HPDE6-E6E7 (cell line): Measurements from ENCODE around the gene RASA3.

Source experiments
- DNase-seq: peaks from one replicate; pipeline ENCODE4 v3.0.0; 2011; ENCODE audit warnings: missing footprints; ENCODE audit errors: extremely low spot score

RASA3 gene

DNA sequence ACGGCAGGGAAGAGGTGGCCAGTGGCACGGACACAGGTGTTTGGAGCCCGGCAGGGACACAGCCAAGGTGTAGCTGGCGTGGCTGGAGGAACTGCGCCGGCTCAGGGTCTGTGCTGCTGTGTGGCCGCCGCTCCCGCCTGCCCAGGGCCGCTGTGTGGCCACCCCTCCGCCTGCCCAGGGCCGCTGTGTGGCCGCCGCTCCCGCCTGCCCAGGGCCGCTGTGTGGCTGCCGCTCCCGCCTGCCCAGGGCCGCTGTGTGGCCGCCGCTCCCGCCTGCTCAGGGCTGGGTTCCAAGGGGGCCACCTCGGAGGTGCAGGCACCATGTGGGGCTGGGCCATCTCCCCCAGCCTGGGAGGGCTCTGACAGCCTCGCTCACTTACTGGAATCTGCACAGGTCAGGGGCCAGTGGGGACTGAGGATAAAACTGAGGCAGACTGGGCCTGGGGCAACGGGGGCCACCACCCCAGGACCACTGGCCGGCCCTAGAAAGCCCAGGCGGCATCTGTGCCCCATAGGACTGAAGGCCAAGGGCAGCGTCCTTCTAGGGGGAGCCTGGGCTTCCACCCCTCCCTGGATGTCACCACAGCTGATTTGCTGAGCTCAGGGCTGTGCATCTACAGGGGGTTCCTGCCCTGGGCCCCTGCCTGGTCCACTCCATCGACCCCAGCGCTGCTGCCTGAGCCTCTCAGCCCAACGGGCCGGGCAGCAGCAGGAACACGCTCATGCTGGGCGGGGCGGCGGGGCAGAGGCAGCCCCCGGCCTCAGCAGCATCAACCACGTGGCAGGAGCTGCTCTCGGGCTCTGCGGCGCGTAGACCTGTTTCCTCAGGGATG, 180.1 kb downstream of the RASA3 start:
- DNase-seq: no peak

DNA sequence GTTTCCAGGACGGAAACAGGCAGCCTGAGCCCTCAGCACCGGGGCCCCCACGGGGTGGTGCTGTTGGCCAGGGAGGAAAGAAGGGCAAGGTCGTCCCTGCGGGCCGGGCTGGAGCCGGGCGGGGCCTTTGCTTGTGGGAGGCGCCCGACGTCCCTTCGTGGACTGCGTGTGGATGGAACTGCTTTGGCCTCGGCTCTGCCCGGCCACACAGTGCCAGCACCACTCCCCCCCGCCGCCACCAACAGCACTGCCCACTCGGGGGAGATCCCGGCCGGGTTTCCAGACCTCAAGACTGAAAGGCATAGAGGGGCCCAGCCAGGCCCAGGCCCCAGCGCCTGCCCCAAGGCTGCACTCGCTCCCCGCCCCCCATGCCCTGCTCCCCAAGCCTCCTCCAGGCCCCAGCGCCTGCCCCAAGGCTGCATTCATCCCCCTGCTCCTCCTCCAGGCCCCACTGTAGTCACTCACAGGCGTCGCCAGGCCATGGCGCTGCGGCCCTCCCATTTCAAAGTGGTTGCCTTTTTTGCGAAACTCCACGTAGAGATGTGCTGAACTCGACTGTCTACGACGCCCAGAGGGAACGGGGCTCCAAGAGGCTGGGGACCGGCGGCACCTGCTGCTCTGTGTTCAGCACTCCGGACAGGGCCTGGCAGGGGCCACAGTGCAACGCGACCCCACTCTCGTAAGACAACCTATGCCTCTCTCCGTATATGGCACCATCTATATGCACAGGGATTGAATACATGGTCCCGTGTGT, 181.0 kb downstream of the RASA3 start:
- DNase-seq: peak; percentile 88

DNA sequence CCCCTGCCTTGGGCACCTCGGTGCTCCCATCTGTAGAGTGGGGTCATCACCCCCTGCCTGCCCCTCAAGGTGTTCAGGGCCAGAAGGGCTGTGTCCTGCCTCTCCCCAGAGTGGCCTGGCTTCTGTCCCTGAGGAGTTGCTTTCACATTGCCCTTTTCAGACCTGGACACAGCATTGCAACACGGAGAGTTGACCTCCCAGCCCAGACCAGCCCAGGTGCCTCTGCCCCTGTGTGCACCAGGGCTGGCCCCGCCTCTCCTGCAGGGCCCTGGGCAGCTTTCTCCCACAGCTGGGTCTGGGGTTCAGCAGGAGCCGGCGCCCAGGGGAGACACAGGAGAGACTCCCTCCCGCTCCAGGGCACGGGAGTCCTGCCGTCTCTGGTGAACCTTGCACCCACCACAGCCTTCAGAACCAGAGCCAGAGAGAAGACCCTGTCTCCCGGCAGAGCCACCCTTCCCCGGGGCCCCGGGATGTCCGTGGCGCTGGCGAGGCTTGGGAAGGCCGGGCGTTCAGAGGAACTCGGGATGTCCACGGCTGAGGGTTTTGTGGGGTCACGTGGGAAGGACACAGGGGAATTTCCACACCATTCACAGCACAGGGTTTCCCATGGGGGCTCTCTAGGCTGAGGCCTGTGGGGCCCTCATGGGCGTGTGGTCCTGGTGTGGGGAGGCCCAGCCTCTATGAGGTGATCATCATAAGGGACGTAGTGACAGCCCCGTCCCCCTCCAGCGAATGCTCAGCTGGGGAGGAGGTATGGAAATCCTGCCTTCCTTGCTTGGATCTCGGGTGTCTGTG, 181.8 kb downstream of the RASA3 start:
- no peak for DNase-seq

DNA sequence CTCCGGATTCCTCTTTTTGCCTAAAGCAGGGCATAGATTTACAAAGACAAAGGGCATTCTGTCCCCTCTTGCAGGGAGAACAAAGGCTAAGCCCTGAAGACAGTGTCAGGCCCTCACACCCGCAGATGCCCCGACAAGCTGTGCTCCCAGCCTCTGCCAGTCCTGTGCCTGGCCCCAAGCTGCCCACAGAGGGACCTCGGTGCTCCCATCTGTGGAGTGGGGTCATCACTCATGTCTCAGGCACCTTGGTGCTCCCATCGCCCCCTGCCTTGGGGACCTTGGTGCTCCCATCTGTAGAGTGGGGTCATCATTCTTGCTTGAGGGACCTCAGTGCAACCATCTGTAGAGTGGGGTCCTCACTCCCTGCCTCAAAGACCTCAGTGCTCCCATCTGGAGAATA, 182.9 kb downstream of the RASA3 start:
- no peak for DNase-seq

DNA sequence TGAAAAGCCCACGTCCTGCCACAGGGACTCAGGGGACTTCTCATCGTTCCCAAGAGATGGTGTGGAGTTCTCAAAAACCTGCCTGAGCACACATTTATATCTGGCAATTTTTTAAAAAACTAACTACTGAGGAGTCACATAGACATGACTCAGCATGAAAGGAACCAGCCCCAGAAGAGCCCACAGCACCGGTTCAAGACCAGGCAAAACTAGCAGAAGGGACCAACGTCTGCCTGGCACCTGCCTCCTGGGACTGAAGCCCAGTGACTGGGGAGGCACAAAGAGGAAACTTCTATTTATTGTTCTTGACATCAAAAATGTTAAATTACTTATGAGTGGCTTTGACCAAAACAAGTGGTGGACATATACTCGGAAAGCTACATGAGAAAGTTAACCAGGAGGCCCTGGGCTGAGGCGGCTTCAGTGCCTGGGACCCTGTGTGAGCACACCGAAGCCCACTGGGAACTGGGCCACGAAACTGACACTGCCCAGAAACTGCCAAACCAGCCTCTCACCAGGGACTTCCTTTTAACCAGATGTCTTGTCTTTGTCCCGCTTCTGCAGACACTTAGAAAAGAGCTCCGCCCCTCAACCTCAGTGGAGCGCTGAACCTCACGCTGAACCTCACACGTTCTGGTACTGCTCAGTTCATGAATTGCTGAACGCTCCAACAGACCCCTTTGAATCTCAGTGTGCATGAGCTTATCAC, 184.2 kb downstream of the RASA3 start:
- no peak for DNase-seq

GRCh38 chr13:113947311-113948033, 185.0 kb downstream of the RASA3 start:
- peak; percentile 74 for DNase-seq

DNA sequence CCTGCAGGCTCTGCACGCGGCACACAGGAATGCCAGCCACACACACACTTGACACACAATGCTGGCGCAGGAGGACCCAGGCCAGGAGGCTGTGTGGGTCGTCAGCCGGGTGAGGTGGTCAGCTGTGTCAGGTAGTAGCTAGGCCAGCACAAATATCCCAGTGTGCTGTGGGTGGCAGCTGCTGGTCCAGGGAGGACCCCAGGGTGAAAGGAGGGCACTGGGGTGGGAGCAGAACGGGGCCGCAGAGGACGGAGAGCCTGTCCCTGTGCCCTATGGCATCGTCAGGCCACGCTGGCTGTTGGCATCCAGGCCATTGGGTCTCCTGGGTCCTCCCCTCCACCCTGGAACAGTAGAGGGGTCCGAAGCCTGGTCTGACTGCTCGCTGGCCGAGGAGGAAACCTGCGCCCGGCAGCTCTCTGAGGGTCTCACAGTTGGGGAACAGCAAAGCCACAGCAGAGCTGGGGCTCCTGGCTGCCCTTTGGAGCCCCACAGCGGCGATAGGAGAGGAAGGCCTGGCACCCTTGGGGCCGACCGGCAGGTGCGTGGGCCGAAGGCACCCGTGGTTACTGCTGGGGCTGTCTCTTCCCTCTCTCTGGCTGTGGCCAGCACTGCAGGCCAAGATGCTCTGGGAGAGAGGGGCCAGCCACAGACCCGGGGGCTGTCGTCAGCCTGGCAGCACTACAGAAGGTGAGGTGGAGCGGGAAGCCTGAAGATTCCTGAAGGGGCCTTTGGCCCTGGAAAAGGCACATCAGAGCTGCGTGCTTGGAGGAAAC, 185.8 kb downstream of the RASA3 start:
- no peak for DNase-seq

DNA sequence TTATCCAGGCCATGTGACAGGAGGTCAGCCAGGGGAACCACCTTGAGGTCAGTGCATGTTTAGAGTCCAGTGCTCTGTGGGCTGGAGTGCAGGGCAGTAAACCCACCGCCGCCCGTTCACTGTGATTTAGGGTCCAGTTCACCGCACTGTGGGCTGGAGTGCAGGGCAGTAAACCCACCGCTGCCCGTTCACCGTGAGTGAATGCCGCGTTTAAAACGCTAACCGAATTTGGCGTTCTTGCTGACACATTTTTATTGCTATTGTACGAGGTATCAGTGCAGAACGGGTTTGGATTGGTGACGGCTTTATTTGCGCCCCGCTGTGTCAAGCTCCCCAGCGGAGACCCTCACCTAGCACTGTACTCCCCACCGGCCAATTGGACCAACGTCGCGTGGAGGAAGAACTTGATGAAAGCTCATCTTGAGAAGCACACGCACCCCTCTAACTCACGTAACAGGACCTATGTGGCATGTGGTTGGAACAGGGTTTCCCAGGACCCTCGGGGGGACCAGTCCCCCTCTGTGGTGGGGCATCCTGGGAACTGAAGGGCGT, 186.5 kb downstream of the RASA3 start:
- DNase-seq: no peak

- no peak for DNase-seq
These were observed 188.4 kb downstream of the RASA3 start for GRCh38 chr13:113943821-113944565.

- no peak for DNase-seq
These were observed 189.8 kb downstream of the RASA3 start for GRCh38 chr13:113942591-113943103.

DNA sequence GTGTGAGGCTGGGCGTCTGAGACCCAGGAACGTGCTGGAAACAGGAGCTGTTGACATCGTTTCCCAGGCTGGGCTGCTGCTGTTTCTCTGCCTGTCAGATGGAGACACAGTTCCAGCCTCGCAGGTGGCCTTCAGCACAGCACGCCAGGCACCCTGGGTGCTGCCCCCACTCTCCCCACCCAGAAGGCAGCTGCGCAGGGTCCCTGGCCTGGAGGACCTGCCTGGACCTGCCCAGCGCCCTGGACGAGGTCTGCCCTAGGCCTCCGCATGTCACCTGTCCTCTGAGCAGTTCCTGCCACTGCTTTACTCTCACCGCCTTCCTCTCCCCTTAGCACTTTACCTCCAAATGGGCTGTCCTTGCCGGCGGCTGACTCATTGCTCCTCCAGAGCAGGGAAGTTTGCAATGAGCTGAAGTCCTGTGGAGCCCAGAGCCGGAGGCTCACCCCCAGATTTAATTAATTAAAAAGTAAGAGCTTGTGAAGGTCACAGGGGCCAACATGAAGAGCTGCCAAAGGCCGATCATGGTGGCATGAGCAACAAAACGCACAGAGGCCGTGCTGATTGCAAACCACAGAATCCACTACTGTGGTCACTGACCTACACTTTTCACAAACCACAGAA, 190.7 kb downstream of the RASA3 start:
- peak; percentile 67 for DNase-seq

GRCh38 chr13:113939944-113940297, 192.5 kb downstream of the RASA3 start:
- no peak for DNase-seq

- no peak for DNase-seq
These were observed 193.1 kb downstream of the RASA3 start for GRCh38 chr13:113939129-113939943.

DNA sequence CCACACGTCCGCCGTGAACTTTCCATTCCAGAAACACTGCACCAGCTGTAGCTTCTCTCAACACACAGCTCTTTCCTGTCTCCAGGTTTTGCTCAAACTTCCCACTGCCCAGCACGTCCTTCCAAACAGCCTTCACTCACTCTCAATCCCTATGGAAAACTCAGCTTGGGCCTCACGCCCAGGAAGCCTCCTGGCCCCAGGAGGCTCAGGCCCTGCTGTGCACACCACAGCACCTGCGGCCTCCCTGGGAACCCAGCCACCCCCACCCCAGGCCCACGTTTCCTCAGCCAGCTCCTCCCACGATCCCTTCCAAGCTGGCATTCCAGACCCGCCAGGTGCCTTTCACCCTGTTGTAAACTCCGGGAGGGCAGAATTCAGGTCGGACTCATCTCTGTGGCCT, 193.7 kb downstream of the RASA3 start:
- DNase-seq: no peak

- DNase-seq: no peak
These were observed 194.2 kb downstream of the RASA3 start for GRCh38 chr13:113938246-113938645.

GRCh38 chr13:113937527-113938180, 194.8 kb downstream of the RASA3 start:
- DNase-seq: no peak

DNA sequence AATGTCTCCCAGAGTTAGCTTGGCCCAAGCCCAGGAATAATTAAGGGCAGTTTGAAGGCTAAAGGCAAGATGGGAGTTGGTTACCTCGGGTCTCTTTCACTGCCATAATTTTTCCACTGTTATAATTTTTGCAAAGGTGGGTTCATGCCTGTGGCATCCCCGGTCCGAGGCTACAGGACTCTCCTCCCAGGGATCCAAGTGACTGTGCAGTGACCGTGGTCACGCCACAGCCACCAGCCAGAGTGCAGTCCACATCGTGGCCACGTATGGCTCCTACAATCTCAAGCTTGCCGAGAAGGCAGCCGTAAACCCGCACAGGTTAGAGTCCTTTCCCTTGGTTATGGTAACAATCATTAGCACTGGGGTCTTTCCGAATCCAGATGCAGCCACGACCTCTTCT, 195.3 kb downstream of the RASA3 start:
- DNase-seq: no peak
